ENCODE measurements around the gene GADD45G.

Gene GADD45G

DNA sequence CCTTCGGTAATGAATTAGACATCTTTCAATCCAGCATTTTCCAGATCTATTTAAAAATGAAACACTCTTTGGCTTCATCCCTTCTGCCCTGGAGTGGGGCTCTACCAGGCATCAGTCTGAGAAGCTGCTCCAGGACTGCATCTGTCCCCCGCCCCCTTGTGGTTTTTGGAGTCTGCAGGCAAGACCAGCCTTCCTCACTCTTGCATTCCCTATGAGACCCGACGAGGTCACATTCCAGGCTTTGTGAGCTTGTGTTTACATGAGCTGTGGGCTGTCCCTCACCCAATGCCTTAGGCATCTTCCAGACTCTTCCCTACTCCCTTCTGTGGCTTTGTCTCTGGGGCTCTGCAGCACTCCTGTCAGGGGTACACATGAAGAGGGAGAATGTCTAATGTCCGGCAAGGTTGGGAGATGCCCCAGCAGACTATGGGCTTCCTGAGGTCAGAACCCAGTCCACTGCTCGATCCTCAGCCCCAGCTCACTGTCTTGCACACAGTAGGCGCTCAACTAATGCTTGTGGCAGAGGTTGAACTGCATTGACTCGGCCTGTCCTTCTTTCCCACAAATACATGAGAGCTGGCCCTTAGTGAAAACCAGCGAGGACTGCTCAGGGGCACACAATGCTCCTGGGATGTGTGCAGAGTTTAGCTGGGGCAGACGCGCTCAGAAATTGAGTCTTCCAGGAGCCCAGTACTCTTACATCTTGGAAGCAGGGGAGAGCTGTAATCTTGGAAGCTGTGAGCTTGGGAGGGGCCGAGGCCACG, 11.7 kb upstream of the GADD45G start:
- DNase-seq (ENCODE audit: low read depth in 2 of 2): no peak

DNA sequence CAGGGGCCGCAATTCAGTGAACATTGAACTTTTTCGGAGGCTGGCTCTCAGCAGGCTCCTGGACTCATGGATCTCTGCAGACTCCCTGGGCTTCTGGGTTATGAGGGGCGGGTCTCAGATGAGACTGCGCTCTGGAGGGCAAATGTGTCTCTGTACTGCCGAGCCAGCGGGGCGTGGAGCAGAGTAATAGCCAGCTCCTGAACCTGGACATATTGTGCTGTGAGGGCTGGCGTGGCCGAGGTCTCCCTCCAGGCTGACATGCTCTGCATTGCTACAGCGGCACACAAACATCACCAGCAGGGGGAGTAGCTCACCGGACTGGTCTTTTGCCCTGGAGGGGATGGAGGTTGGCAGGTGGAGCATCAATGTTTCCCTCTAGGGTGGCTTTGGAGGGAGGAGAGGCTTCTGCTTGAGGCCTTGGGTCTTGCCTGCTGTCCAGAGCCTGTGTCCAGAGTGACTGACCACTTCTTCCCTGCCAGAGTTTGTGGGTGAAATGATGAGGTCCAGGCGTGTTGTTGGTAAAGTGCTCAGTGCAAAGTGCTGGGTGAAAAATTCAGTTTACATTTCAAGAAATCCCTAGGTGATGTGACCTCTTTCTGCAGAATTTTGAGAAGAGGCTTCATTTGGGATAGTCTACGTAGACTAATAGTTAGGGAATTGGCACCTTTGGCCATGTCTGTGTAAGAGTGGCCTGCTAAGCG, 10.9 kb upstream of the GADD45G start:
- DNase-seq (ENCODE audit: low read depth in 2 of 2): peak in 1 of 2 donors; percentile 28

DNA sequence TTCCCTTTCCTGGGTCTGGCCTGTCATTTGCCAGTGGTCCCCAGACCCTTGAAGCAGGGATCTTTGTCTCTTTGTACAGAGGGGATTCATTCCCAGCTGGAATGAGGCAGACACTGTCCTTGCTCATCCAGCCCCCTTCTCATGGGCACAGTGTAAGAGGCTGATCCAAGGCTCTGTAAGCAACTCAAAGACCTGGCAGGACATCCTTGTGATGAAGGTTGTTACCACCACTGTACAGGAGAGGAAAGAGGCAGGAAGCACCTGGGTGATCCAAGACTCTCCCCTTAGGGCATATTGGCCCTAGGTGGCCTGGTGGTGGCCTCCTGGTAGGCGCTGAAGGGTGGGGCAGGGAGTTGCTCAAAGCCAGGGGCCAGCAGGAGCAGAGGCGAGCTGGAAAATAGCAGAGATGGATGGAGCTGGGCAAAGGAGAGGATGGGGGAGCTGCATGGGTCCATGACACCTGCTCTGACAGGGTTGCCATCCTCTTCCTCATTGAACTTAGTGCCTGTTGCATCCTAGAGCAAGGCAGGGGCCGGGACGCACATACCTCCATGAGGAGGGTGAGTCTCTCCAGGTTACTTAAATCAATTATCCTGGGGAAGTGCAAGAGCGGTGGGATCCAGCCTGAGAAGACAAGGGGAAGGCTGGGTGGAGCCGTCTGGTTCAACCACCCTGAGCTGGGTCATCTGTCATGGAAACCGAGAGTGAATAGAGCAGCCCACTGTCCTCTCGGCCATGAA, 9.8 kb upstream of the GADD45G start:
- DNase-seq (ENCODE audit: low read depth in 2 of 2): no peak

- DNase-seq (ENCODE audit: low read depth in 2 of 2): no peak
Observed at GRCh38 chr9:89595646-89596045, 9.2 kb upstream of the GADD45G start.

DNA sequence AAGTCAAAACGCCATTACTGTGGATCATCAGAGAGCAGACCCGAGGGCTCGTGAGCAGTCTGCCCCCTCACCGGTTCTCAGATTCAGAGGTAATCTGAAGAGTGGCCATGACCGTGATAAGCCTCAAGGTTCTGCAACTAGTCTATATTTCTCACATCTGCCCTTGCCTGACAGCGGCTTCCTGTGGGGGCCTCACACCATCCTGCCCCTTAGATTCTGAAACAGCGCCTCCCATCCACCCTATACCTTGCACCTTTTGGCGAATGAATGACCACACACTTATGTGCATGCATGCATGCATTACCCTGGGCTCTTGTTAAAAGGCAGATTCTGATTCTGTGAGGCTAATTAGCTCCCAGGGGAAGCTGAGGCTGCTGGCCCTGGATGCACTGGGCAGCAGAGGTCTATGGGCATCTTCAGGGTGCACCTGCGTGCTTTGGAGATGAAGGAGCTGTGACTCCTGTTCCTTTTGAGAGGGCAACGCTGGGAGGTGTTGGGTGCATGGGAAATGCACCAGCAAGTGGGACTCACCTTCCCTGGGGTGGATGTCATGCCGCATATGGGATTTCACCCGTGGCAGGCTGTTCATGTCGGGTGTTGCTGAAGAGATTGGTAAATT, 7.8 kb upstream of the GADD45G start:
- no peak for DNase-seq (ENCODE audit: low read depth in 2 of 2)

GRCh38 chr9:89597711-89598362, 7.0 kb upstream of the GADD45G start:
- no peak for DNase-seq (ENCODE audit: low read depth in 2 of 2)

- no peak for DNase-seq (ENCODE audit: low read depth in 2 of 2)
Observed at GRCh38 chr9:89598363-89598713, 6.5 kb upstream of the GADD45G start.

DNA sequence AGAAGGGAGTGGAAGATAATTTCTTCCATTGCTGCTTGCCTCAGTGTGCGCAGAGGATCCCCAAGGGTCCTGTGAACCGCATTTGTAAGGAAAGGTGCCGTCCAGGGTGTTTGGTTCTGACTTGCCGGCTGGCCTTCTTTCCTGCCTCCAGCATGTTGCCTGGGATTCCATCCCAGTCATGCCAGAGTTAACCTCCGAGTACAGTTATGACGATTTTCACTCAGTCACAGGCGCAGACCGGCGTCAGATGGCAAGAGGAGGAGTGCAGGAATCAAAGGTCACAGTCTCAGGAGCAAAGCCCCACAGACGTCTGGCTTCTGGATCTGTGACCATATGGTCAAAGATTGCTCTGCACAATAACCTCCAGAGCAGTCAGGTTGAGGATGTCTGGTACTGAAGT, 5.9 kb upstream of the GADD45G start:
- no peak for DNase-seq (ENCODE audit: low read depth in 2 of 2)

DNA sequence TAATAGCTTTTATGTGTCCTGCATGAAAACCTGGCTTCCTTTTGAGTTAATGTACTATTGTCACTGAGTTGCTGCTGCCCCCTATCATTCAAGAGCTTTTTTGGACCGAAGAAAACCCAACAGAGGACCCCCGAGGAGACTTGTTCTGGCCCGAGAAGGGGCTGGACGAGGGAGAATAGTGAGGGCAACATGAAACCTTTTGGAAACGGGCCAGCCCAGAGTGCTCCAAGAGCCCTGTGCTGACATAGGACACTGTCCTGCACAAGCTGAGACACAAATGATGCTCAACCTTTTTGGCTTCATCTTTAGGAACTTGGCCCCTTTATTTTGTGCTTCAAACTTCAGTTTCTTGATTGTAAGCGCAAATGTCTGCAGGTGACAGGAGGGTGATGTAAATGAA, 4.0 kb upstream of the GADD45G start:
- DNase-seq (ENCODE audit: low read depth in 2 of 2): no peak

- no peak for DNase-seq (ENCODE audit: low read depth in 2 of 2)
Observed at GRCh38 chr9:89601306-89601705, 3.5 kb upstream of the GADD45G start.

- no peak for DNase-seq (ENCODE audit: low read depth in 2 of 2)
Observed at GRCh38 chr9:89601856-89602562, 2.8 kb upstream of the GADD45G start.

GRCh38 chr9:89602978-89603766, 1.6 kb upstream of the GADD45G start:
- peak; percentile 59 to 75 for DNase-seq (ENCODE audit: low read depth in 2 of 2)

GRCh38 chr9:89603767-89604665, 796 bp upstream of the GADD45G start:
- DNase-seq (ENCODE audit: low read depth in 2 of 2): no peak

DNA sequence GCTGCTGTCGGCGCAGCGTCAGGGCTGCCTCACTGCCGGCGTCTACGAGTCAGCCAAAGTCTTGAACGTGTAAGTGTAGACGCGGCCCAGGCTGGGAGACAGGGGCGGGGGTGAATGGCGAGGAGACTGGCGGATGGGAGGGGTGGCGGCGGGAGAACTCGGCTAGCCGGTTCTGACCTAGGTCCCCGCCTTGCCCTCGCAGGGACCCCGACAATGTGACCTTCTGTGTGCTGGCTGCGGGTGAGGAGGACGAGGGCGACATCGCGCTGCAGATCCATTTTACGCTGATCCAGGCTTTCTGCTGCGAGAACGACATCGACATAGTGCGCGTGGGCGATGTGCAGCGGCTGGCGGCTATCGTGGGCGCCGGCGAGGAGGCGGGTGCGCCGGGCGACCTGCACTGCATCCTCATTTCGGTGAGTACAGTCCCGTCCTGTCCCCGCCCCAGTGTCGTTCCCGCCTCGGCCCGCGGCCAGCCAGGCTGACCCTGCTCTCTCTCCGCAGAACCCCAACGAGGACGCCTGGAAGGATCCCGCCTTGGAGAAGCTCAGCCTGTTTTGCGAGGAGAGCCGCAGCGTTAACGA, 745 bp downstream of the GADD45G start:
- peak in 1 of 2 donors; percentile 18 for DNase-seq (ENCODE audit: low read depth in 2 of 2)

GRCh38 chr9:89606049-89606623, 1.3 kb downstream of the GADD45G start:
- peak in 1 of 2 donors; percentile 6 for DNase-seq (ENCODE audit: low read depth in 2 of 2)

GRCh38 chr9:89606624-89607311, 2.0 kb downstream of the GADD45G start:
- no peak for DNase-seq (ENCODE audit: low read depth in 2 of 2)

- no peak for DNase-seq (ENCODE audit: low read depth in 2 of 2)
Observed at GRCh38 chr9:89608641-89609335, 4.0 kb downstream of the GADD45G start.
